Middle frontal gyrus (tissue), 1 donor: ENCODE data around the gene KLF12.

Experiments
- DNase-seq: peaks from one replicate; pipeline ENCODE4 v3.0.0-alpha.2; 2015; ENCODE audit warnings: low spot score; ENCODE audit errors: extremely low spot score

The KLF12 gene

GRCh38 chr13:74135326-74136083 is 1.3 kb upstream of the KLF12 start:
- DNase-seq: no peak

GRCh38 chr13:74134777-74135325 is 647 bp upstream of the KLF12 start:
- DNase-seq: no peak

GRCh38 chr13:74133657-74134201 is 475 bp downstream of the KLF12 start:
- peak; percentile 50 for DNase-seq

GRCh38 chr13:74132776-74133656 is 1.2 kb downstream of the KLF12 start:
- DNase-seq: no peak

- DNase-seq: no peak
These were observed 1.9 kb downstream of the KLF12 start for GRCh38 chr13:74132152-74132775.

- no peak for DNase-seq
These were observed 3.0 kb downstream of the KLF12 start for GRCh38 chr13:74131227-74131626.

GRCh38 chr13:74129500-74130191 is 4.6 kb downstream of the KLF12 start:
- no peak for DNase-seq

- no peak for DNase-seq
These were observed 5.9 kb downstream of the KLF12 start for GRCh38 chr13:74128156-74128767.

GRCh38 chr13:74118328-74118727 is 15.9 kb downstream of the KLF12 start:
- no peak for DNase-seq

- no peak for DNase-seq
These were observed 16.9 kb downstream of the KLF12 start for GRCh38 chr13:74117207-74117705.

GRCh38 chr13:74115133-74115532 is 19.1 kb downstream of the KLF12 start:
- DNase-seq: no peak

GRCh38 chr13:74114641-74115040 is 19.6 kb downstream of the KLF12 start:
- no peak for DNase-seq

GRCh38 chr13:74114202-74114601 is 20.0 kb downstream of the KLF12 start:
- no peak for DNase-seq

GRCh38 chr13:74111901-74112824 is 22.0 kb downstream of the KLF12 start:
- DNase-seq: no peak

GRCh38 chr13:74111399-74111798 is 22.8 kb downstream of the KLF12 start:
- no peak for DNase-seq

GRCh38 chr13:74110053-74110452 is 24.2 kb downstream of the KLF12 start:
- no peak for DNase-seq

GRCh38 chr13:74107598-74107997 is 26.6 kb downstream of the KLF12 start:
- no peak for DNase-seq

- no peak for DNase-seq
These were observed 28.3 kb downstream of the KLF12 start for GRCh38 chr13:74105871-74106270.

- no peak for DNase-seq
These were observed 29.4 kb downstream of the KLF12 start for GRCh38 chr13:74104661-74105275.
